Myocyte (in vitro differentiated cells): ENCODE data around the gene GPR132. TPM values are rescaled to one million over a fixed set of nuclear protein-coding genes. Genes with fewer than 3 reads are reported as not detected.

ENCODE experiments used
- DNase-seq: peaks from one replicate; pipeline ENCODE4 v3.0.0-alpha.2; 2012; ENCODE audit warnings: low read depth
- total RNA-seq: library from RNA; depleted of rRNA; stranded (reverse); fragments of >200 nt; gene quantifications from 2 replicates; pipeline ENCODE4 v1.2.3, GENCODE V29; 2014

GPR132 gene
- total RNA-seq, 1 donor from 2014 or later: not detected

GRCh38 chr14:105023144-105023543 is 42.1 kb downstream of the GPR132 start:
- no peak for DNase-seq

- DNase-seq: no peak
These were observed 43.0 kb downstream of the GPR132 start for GRCh38 chr14:105022276-105022670.

- peak; percentile 44 for DNase-seq
These were observed 43.5 kb downstream of the GPR132 start for GRCh38 chr14:105021656-105022275.

- DNase-seq: peak; percentile 97
These were observed 44.2 kb downstream of the GPR132 start, which contains the start of gene CDCA4 for GRCh38 chr14:105020815-105021655. CDCA4 (minus strand) TSS chr14:105021083; CDS start chr14:105011929, 9,154 bp downstream.

GRCh38 chr14:105019861-105020814 is 45.1 kb downstream of the GPR132 start:
- DNase-seq: peak; percentile 43

GRCh38 chr14:105018414-105018813 is 46.8 kb downstream of the GPR132 start:
- no peak for DNase-seq

- no peak for DNase-seq
These were observed 49.3 kb downstream of the GPR132 start for GRCh38 chr14:105015905-105016304.

- DNase-seq: no peak
These were observed 50.0 kb downstream of the GPR132 start for GRCh38 chr14:105015242-105015641.

GRCh38 chr14:105014631-105015030 is 50.6 kb downstream of the GPR132 start:
- no peak for DNase-seq

GRCh38 chr14:105014032-105014431 is 51.2 kb downstream of the GPR132 start:
- DNase-seq: no peak

- DNase-seq: peak; percentile 75
These were observed 52.0 kb downstream of the GPR132 start for GRCh38 chr14:105013150-105013785.

- DNase-seq: no peak
These were observed 52.9 kb downstream of the GPR132 start for GRCh38 chr14:105012171-105012985.

GRCh38 chr14:105011312-105011990 is 53.8 kb downstream of the GPR132 start:
- DNase-seq: no peak

GRCh38 chr14:105010891-105011291 is 54.3 kb downstream of the GPR132 start:
- no peak for DNase-seq

- no peak for DNase-seq
These were observed 55.1 kb downstream of the GPR132 start for GRCh38 chr14:105010106-105010505.

- no peak for DNase-seq
These were observed 57.5 kb downstream of the GPR132 start for GRCh38 chr14:105007593-105008264.

GRCh38 chr14:105006831-105007592 is 58.2 kb downstream of the GPR132 start:
- DNase-seq: no peak
